GM12865 (cell line): ENCODE results near the gene DCTN2.
A peak's percentile ranks its signal among the peaks of the same experiment; 100 is the strongest.

ENCODE experiments used
- DNase-seq: peaks from one replicate; pipeline ENCODE4 v3.0.0; 2010; ENCODE audit warnings: low read depth
- H3K4me3 ChIP-seq: 2 replicates; pipeline ENCODE4 v1.5.1; 2011; ENCODE audit warnings: mild to moderate bottlenecking, low read depth, low read length, control low read depth
- TF ChIP-seq, protein P1 (sequence below): IDR thresholded peaks from 2 replicates; pipeline ENCODE4 v1.5.1; 2011; ENCODE audit warnings: low read length, control low read depth, low read depth, inconsistent platforms; ENCODE audit not compliant: insufficient read depth; ENCODE audit errors: missing control alignments

The DCTN2 gene

GRCh38 chr12:57522887-57523705 is 23.9 kb downstream of the DCTN2 start:
- TF ChIP-seq, protein P1, sequence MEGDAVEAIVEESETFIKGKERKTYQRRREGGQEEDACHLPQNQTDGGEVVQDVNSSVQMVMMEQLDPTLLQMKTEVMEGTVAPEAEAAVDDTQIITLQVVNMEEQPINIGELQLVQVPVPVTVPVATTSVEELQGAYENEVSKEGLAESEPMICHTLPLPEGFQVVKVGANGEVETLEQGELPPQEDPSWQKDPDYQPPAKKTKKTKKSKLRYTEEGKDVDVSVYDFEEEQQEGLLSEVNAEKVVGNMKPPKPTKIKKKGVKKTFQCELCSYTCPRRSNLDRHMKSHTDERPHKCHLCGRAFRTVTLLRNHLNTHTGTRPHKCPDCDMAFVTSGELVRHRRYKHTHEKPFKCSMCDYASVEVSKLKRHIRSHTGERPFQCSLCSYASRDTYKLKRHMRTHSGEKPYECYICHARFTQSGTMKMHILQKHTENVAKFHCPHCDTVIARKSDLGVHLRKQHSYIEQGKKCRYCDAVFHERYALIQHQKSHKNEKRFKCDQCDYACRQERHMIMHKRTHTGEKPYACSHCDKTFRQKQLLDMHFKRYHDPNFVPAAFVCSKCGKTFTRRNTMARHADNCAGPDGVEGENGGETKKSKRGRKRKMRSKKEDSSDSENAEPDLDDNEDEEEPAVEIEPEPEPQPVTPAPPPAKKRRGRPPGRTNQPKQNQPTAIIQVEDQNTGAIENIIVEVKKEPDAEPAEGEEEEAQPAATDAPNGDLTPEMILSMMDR = no peak
- H3K4me3 ChIP-seq = peak overlapping the region; percentile 92
- peak; percentile 53 for DNase-seq

DNA sequence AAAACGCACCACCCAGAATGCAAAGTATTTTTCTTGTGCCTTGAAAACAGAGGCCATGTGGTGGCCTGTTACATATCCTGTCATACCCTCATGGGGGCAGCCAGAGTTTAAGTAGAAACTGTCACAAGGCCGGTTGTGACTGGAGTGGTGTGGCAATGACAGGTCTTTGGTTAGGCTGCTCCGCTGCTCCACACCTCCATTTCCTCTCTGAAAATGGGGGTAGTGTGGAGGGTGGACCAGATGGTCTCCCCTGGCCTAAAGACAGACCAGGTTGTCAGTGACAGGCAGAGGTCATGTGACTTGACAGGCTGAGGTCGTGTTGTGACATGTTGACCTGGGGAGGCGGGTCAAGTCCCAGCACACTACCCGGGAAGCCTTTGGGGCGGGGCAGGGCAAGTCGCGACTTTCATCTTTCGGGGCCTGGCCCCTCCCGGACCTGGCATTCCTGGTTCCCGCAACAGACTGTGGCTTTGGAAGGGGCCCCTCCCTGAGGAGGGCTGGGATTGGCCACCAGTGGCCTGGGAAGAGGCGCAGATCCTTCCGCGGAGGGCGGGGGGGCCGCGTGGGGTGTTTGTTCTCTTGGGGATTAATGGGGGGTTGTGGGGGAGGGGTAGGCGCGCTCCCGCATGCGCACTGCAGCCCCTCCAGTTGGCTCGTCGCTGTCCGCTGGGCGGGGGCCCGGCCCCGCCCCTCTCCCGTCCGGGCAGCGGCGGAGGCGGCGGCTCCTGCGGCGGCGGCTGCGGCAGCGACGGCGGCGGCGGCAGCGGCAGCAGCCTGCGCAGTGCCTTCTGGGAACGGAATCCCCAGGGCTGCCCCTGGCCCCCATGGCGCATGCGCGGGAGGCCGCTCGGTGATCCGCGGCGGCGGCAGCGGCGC is 24.7 kb downstream of the DCTN2 start, which contains the start of gene MBD6:
TSS of gene MBD6 (plus strand) at position 814 of the 876 bp plus-strand sequence. CDS start 1,480 bp downstream, outside the sequence.
- TF ChIP-seq, protein P1 = no peak
- peak; percentile 97 for DNase-seq

DNA sequence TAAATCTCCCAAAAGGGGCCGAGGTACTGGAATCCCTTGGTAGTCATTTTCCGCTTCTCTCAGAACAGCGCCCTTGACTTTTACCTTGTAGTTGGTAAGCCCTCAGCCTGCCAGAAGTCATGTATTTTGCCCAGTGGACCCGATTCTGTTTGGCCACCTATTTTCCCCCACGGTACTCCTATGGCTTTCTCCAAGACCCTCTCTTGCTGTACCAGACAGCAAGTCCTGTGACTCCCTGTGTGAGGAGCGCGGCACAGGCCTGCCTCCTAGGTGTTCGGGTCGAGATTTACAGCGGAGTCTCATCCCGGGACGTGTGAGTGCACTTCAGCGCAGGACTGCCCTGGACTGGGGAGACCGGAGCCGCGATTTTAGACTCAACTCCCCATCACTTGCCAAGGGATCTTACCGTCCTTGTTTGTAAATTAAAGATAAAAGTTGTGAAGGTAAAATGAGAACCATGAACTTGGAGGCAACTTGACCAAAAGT is 25.4 kb downstream of the DCTN2 start:
- peak overlapping the region; percentile 61 for H3K4me3 ChIP-seq
- TF ChIP-seq, protein P1 = no peak

More for the DNA sequence above, 24.7 kb downstream of the DCTN2 start, which contains the start of gene MBD6:
- H3K4me3 ChIP-seq = peak within 1 kb of the TSS; percentile 92

GRCh38 chr12:57520053-57520818 is 26.8 kb downstream of the DCTN2 start, which contains the start of gene DDIT3:
TSS of gene DDIT3 (minus strand) at chr12:57520514. CDS start at chr12:57517406, 3,108 bp downstream.
- H3K4me3 ChIP-seq = peak within 1 kb of the TSS; percentile 74
- TF ChIP-seq, protein P1 = no peak
- peak; percentile 100 for DNase-seq

More for the DNA sequence above, 25.4 kb downstream of the DCTN2 start:
- no peak for DNase-seq

DNA sequence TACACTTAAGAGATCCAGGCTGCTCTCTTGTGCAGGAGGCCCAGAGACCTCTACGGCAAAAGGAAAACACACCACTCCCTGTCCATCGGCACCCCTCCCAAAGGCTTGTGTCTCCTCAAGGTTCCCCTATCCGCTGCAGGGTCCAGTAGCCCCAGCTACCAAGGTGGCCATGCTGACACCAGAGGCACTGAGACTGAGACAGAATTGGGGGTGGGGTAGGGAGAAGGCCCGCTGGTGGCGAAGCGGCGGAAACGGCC is 27.3 kb downstream of the DCTN2 start:
- peak overlapping the region; percentile 74 for H3K4me3 ChIP-seq
- TF ChIP-seq, protein P1 = no peak
- peak; percentile 72 for DNase-seq
